ENCODE data around the gene ARMC9.

DNA sequence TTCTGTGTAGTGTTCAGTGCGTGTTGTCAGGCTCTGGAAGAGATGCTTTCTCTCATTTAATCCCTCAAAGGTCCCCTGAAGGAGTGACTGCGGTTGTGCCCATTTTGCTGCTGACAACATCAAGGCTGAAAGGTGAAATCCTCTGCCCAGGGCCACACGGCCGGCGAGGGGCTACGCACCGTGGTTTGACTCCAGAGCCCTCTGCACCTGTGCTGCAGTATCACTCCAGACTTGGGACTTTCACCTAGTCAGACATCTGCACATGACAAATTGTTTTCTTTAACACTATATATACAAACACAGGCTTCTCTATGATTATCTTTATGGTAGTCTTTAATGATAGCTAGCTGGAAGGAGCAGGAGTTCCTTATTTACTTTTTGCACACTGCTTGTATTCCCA lies 90.2 kb downstream of the ARMC9 start:
- TF ChIP-seq, protein P1, sequence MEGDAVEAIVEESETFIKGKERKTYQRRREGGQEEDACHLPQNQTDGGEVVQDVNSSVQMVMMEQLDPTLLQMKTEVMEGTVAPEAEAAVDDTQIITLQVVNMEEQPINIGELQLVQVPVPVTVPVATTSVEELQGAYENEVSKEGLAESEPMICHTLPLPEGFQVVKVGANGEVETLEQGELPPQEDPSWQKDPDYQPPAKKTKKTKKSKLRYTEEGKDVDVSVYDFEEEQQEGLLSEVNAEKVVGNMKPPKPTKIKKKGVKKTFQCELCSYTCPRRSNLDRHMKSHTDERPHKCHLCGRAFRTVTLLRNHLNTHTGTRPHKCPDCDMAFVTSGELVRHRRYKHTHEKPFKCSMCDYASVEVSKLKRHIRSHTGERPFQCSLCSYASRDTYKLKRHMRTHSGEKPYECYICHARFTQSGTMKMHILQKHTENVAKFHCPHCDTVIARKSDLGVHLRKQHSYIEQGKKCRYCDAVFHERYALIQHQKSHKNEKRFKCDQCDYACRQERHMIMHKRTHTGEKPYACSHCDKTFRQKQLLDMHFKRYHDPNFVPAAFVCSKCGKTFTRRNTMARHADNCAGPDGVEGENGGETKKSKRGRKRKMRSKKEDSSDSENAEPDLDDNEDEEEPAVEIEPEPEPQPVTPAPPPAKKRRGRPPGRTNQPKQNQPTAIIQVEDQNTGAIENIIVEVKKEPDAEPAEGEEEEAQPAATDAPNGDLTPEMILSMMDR (IDR thresholded peaks at IDR 0.05; ENCODE audit: poor library complexity) = no peak
- no peak for TF ChIP-seq EZH2phosphoT487 (IDR thresholded peaks at IDR 0.05; ENCODE audit: low read depth, severe bottlenecking, unreplicated experiment)
